Measurements from ENCODE around the gene CEP76.

GRCh38 chr18:12647773-12648172, 54.8 kb downstream of the CEP76 start:
- TF ChIP-seq POLR2A (IDR thresholded peaks at IDR 0.05; ENCODE audit: borderline replicate concordance, extremely low read depth, insufficient read depth, insufficient read length): no peak
- TF ChIP-seq CTCF (IDR thresholded peaks at IDR 0.05 in 2 of 3, conservative IDR thresholded peaks at IDR 0.05 in 1 of 3; ENCODE audit: borderline replicate concordance in 1 of 3, insufficient read depth in 1 of 3, low read depth in 2 of 3, low read length in 2 of 3): no peak
